HG03097 (cell line): Measurements from ENCODE around the gene RAG2.

Experiments
- ATAC-seq: cut with Tn5 transposase; IDR thresholded peaks from one replicate; pipeline ENCODE4 v1.9.1; 2021; ENCODE audit not compliant: unreplicated experiment, low FRiP score

Gene RAG2

DNA sequence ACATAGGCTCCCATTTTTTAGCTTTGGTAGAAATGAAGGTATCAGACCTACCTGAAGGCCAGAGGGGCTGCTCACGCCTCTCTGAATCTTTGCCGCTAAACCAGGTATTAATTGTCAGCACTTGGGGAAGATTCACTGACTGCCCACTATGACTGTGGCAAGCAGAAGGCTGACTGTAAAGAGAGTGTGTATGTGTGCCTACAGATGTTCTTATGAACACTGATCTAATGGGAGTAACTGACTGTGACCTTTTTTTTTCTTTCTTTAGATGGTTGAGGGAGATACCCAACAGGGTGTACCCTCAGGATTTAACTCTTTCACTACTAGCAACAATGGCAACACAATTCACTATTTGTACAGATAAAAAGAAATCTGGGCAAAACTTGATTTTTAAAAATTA, at the start of gene RAG2:
RAG2 (minus strand) TSS at position 186 of the 400 bp plus-strand sequence. CDS start 4,068 bp downstream, outside the sequence.
- ATAC-seq: no peak

DNA sequence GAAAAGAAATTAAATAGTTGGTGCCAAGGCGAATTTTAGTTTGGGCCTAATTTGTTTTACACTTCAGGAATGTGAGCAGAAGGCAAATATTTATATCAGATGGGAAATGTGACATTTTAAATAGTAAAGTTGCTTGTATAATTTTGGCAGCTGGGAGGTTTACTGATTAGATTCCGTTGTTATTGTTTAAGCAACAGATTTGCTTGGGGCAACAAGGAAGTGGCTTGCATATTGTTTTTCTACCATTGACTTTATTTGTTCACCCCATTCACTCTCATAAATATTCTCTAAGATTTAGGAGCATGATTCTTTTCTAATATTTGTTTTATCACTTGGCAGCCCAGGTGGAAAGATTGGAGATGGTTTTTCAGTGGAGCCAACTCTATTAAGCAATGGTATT, 40.5 kb upstream of the RAG2 start:
- no peak for ATAC-seq

DNA sequence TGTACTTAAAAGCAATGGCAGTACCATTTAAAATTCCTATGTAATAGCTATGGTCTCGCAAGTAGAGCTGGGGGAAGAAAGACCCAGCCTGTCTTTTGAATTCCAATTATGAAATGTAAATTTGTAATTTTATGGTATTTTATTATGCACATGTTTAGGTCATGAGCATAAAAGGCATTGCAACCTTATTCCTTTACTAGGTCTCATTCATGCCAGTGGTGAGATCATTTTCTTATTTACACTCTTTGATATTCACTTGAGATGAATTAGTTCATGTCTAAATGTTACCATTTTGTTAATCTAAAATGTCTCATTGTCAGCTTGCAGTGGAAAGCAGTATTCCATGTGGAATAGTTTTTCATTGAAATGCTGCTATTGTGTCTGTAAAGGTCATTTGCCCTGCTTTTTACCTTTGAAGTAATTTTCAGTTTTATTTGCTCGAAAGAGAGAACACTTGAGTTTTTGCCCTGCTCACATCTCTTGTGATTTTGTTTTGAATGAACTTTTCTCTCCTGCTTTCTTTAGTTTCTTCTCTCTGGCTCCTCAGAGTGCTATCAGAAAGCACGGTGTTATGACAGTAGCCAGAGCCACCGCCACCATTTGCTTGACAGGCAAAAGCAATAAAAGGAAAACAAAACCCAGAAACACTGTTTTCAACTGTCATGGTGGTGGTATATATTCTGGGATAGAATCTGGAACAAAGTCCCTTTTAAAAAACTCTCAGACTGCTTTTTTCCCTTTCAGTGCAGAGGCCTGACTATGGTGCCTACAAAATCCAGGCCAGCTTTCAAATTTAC, 37.2 kb upstream of the RAG2 start:
- ATAC-seq: no peak

DNA sequence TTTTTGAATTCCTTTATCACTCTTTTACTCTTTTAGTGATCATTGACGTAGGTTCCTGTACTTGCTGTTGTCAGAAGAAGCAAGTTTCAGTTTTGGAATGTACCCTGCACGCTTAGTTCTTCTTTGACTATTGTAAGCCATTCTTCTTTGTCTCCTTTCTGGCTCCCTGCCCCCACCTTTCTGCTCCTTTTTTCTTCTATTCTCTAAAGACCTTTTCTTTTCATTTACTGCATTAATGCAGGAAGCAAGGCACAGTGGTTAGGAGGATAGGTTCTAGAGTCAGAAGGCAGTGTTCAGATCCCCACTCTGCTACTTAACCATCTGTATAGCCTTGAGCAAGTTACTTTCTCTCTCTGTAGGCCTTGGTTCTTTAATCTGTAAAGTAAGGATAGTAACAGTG, 33.7 kb upstream of the RAG2 start:
- ATAC-seq: peak; percentile 75

DNA sequence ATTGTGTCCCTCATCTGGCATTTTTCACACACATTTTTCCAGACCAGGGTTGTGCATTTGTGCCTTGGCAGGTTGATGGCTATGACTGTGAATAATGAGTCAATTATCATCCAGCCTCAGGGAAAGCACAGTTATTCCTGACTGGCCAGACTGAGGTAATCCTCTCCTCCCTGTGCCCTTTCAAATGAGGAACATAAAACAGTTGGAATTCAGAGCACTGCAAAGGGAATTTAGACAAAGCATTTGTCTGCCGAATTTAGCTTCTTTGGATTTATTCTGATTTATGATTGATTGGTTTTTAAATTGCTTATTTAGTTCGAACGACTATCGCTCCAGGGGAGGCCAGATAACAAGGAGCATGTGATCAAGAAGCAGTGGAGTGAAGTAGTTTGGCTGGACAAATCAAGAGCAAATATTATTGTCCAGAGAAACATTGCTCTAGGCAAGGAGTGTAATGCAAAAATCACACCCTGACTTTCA, 30.8 kb upstream of the RAG2 start:
- ATAC-seq: no peak

DNA sequence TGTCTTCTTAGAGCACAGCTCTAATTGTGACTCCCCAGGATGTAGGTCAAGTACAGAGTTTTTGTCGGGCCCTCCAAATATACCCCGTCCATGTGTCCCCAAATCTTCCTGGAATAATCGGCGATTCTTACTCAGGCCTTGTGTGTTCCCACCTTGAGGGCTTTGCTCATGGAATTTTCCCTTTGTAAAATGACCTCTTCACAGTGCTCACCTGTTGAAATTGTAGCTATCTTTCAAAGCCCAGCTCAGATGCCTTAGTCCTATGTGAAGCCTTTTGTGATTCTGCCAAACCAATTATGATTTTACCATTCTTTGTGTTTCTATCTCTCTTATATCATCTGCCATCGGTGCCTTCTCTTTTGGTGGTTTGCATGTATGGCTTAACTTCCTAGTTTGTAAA, 30.1 kb upstream of the RAG2 start:
- ATAC-seq: no peak

DNA sequence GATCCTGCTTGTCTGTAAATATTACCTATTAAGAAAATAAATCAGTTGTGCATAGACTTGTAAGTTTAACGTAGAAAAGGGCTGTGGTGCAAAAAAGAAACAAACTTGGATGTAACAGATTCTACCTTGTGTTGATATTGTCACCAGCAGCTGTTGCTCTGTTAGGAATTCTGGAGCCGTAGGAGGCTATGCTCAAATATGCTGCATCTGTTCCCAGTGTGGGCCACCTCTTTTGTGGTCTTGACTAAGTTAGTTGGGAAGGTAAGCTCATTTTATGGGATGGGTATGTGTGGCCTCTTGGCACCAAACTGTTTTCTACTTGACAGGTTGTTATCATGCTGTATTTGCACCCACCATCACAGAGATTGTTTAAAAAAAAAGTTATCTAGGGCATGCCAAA, 29.4 kb upstream of the RAG2 start:
- ATAC-seq: no peak

DNA sequence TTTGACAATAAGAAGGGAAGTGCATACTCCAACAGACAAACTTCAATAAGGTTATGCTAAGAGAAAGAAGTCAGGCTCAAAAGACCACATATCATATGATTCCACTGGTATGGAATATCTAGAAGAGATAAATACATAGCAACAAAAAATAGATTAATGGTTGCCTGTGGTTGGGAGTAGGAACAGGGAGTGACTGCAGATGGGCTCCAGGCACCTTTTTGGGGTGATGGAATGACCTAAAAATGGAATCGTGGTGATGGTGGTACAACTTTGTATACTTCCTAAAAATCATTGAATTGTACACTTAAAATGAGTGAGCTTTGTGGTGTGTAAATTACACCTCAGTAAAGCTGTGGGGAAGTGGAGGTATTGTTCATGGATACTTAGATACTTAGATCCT, 29.0 kb upstream of the RAG2 start:
- ATAC-seq: no peak

DNA sequence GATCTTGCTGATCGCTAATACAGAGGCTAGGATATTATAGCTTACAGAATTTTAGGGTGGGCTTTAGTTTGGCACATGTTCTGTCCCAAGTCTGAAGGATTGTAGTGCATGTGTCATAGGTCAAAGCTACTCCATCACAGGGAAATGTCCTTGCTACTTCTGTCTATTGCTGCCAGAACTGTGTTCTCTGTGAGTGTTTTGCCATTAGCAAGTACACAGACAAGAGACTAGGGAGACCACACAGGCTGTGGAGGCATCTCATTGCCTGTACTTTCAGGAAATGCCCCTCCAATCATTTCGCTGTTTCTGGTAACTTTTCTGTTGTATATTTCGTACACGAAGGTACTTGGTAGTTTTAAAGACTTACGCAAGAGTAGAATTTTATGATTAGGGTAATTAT, 25.5 kb upstream of the RAG2 start:
- no peak for ATAC-seq

DNA sequence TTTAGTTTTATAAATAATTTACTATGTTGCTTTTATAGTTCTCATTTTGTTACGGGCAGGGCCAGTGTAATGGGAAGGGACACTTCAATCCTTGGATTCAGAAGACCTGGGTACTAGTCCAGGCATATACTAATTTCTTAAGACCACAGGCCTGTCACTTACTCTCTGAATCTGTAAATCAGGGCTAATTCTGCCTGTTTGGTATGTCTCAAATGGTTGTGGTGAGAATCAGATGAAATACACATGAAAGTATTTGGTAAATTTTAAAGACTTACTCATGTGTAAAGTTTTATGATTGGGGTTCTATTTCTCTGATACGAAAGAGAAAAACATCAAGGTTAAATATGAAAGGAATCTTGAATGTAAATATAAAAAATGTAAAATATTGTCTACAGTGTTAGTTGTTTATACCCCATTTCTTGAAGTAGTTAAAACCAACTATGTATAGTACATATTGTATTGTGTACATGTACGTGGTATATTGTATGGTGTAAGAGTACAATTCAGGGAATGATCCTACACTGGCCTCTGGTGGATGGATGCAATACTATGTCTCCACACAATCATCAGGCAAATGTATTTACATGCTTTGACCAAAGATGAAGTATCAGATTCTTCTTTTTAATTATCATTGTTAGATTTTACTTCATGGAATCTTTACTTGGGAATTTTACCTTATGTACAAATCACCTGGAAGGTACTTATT, 24.5 kb upstream of the RAG2 start:
- peak; percentile 58 for ATAC-seq

DNA sequence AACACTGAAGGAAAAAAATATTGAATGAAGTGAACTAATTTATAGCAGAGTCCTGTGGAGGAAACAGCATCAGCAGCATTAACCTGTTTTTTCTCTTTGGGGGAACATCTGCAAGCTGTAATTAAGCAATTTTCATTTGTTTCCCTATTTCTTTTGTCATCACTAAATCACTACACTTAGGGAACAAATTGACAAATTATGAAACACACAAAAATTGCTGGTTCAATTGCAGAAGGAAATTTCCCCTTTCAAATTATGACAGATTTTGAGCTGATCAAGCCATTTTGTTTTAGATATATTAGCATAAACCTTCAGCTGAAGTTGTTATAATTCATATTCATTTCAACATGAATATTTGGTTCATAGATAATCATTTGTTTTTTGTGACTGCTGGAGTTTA, 22.2 kb upstream of the RAG2 start:
- ATAC-seq: no peak

DNA sequence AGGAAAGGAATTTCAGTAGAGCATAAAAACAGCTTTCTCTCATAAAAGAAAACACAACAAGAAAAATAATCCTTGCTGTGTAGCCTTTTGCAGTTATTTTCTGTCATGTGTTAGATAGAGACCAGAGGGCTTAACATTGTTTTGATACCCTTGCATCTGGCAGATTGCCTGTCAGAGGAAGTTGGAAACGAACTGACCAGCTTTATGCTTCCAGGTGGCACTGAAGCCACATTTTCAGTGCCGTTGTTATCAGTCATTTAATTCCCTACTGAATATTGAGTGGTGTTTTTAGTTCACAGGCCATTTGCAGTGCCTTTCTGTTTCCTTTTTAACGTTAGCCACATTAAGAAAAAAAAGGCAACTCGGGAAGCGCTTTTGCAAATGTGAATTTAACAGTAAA, 21.5 kb upstream of the RAG2 start:
- ATAC-seq: no peak

DNA sequence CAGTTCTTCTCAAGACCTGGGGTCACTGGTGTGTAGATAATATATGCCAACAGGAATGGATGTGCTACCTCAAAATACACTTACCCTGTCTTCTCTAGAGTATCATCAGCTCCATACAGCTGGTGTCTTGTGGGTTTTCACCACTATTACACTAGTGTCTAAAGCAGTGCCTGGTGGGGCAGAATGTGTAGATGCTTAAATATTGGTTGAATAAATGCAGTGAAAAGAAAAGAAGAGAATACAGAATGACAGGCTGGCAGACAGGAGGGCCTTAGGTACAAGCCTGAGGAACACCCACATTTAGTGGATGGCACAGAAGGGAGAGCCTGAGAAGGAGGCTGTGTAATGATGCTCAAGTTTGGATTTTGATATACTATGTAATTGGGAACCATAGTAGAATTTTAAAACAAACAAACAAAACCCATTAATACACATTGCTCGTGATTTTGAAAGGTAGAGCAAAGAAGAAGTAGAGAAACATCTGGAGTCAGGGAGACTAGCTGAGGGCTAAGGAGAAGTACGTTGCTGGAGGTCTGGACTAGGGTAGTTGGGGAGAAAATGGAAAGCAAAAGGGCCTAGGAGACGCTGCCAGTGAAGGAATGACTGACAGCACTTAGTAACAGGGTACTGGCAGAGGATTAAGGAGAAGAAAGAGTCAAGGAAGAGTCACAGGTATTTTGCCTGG, 20.5 kb upstream of the RAG2 start:
- no peak for ATAC-seq

DNA sequence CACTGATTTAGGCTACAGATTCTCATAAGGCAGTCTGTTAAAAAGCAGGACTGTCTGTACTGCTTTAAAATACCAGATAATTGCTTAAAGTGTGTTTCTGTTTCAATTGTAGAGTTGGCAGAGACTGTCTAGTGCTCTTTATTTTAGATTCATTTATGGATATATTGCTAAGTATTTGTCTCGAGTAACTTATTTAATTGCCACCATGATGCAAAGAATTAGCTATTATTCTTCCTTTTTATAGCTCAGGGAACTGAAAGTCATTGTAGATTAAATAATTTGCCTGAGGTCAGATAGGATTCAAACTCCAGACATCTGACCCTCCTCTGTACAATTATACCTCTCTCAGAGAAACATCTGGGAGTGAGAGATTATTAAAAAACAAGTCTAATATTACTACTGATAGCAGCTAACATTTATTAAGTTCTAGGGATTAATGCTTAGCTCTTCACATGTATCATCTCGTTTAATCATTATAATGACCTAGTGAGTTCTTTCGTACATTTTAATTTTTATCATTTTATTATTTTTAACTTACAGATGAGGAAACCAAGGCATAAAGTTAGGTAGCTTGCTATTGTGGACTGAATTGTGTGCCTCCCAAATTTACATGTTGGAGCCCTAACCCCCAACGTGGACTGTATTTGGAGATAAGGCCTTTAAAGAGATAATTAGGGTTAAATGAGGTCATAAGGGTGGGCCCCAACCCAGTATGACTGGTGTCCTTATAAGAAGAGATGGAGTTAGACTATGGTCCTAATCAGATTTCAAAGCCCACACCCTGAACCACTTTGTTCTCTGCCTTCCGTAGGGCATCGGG, 19.7 kb upstream of the RAG2 start:
- ATAC-seq: no peak

DNA sequence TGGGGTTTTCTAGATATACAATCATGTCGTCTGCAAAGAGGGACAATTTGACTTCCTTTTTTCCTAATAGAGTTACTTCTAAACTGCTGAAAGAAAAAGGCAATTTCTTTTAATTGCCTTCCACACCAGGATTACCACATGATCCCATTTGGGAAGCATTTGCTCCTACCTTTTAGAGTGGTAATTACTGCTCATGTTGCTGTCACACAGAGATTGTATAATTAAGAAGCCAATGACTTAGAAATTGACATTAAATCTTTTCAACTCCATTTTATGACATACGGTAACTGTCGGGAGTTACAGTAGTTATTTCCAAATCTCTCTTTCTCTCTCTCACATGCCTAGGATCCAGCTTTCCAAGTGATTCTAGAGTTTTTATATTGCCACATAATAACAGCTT, 17.8 kb upstream of the RAG2 start:
- ATAC-seq: no peak

DNA sequence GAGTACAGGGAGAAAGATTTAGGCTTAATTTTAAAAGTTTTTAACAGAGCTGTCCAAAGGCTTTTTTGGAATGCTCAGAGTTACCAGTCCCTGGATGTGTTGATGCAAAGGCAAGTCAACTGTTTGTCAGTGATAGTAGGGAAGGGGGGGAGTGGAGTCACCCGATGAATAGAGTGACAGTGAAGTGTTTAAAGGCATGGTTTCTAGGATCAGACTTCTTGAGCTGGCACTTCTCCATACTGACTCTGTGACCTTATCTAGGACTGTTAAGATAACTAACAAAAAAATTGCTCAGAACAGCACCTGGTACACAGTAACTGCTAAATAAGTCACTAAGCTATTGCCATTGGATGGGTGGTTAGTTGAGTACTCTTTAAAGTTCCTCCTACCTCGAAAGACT, 11.3 kb upstream of the RAG2 start:
- ATAC-seq: no peak

DNA sequence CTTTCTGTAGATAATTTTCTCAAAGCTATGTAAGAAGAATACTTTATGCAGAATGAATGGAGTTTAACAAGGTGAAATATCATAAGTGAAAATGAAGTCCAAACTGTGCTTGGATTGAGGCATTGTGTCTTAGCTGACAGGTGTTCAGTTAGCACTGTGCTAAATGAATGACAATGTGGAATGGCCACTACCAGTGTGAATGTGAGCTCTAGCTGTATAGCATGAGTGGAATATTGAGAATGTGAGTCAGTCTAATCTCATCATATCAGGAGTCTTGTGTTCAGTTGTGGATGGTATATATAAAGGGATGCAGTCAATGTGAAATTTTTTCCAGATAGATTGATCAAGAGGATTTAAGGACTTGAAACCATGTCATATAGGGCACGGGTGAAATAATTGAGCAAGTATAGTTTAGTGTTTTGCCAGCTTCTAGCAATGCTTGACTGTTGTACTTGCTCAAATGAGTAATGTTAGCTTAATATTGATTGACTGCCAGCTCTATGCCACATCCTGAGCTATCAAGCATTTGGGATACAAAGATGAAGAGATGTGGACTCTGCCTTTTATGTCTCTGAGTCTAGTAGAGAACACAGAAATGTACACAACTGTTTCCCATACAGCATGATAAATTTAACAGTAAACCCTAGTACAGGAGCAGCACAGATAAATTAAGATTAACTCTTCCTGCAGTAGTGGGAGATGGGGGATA, 10.6 kb upstream of the RAG2 start:
- ATAC-seq: no peak

DNA sequence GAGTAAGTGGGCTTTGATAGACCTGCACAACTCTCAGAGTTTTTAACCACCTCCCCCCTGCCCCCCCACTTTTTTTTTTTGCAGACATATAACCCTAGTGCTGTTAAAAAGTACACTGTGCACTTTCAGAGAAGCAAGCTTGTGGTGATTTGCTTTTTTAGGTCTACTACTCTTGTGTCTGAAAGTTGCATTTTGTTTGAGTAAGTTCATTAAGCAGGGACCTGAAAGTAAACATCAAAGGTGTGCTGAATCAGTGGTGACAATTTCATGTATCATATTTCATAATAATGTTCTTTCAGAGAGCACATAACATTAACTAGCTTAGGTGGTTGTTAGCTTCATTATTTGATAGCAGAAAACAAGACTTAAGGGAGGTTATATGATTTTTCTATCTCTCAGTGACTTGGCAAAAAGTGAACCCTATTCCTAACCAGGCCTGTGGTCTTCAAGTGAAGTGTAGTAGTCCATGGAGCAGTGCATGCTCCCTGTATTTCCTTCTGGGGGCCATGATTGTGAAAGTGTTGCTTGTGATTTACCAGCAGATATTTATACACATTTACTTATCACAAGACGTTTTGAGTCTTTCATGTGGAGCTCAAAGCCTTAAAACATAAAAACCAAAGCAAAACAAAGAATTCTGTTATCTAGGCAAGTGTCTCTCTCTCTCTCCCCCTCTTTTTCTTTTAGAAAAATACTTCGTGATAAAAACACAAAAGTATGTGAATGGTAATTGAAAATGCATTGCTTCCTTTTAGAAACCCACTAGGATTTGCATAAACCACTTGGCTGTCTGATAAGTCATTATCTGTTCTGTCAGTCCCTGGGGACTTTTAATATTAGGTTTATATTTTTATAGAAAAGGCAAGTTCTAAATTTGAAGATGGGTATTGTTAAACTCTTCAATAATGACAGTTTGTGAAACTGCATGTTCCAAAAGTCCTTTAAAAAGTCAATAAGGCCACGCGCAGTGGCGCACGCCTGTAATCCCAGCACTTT, 7.5 kb upstream of the RAG2 start:
- ATAC-seq: no peak

DNA sequence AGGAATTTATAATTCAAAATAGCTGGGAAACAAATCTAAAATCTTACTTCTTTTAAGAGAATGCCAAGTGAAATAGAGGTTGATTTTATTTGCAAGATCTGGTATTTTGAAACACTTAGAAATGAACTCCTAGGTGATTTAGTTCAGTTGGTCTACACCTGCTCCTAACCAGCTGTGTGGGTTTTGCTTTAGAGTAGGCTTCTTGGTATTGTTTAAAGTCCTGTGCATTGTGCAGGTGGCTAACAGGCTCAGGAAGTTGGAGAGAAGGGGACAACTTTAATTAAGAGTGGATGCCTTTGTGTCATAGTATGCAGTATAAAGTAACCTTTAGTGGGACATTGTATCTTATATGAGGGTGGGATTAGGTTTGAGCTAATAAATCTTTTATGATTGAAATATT, 4.1 kb upstream of the RAG2 start:
- ATAC-seq: no peak
